Liver (tissue), 3 donors: Measurements from ENCODE around the gene PLCL1.

Experiments used
- ATF3 ChIP-seq: IDR thresholded peaks from 2 replicates; pipeline ENCODE4 v1.6.1; 2016; ENCODE audit warnings: antibody characterized with exemption
- CTCF ChIP-seq: fragments of 150-350 bp; IDR thresholded peaks from 2 replicates; pipeline ENCODE4 v1.5.1; 2017; ENCODE audit warnings: improper control_type of control experiment, low read depth, low read length; ENCODE audit not compliant: missing input control
- EGR1 ChIP-seq, 2 donors: IDR thresholded peaks; 2 replicates each; pipeline ENCODE4 v1.6.1; 2016 to 2018; ENCODE audit warnings: antibody characterized with exemption in 2 of 2, low read depth in 2 of 2
- FOXA1 ChIP-seq: IDR thresholded peaks from 2 replicates; pipeline ENCODE4 v1.6.1; 2016; ENCODE audit warnings: antibody characterized with exemption
- GABPA ChIP-seq, 2 donors: IDR thresholded peaks in 1 of 2; conservative IDR thresholded peaks in 1 of 2; 2 replicates each; pipeline ENCODE4 v1.6.1; 2016; ENCODE audit warnings: antibody characterized with exemption in 2 of 2, mild to moderate bottlenecking in 1 of 2, moderate library complexity in 1 of 2
- JUND ChIP-seq, 2 donors: IDR thresholded peaks; 2 replicates each; pipeline ENCODE4 v1.6.1; 2016; ENCODE audit warnings: antibody characterized with exemption in 2 of 2
- MAX ChIP-seq: IDR thresholded peaks from 2 replicates; pipeline ENCODE4 v1.6.1; 2016; ENCODE audit warnings: antibody characterized with exemption
- RAD21 ChIP-seq, 2 donors: IDR thresholded peaks; 2 replicates each; pipeline ENCODE4 v1.6.1; 2016; ENCODE audit warnings: antibody characterized with exemption in 2 of 2, mild to moderate bottlenecking in 2 of 2
- REST ChIP-seq: IDR thresholded peaks from 2 replicates; pipeline ENCODE4 v1.6.1; 2016; ENCODE audit warnings: antibody characterized with exemption, mild to moderate bottlenecking
- RXRA ChIP-seq, 2 donors: IDR thresholded peaks; 2 replicates each; pipeline ENCODE4 v1.6.1; 2017 to 2018; ENCODE audit warnings: antibody characterized with exemption in 2 of 2, mild to moderate bottlenecking in 1 of 2
- SP1 ChIP-seq: IDR thresholded peaks from 2 replicates; pipeline ENCODE4 v1.6.1; 2018; ENCODE audit warnings: antibody characterized with exemption, mild to moderate bottlenecking
- TAF1 ChIP-seq: conservative IDR thresholded peaks from 2 replicates; pipeline ENCODE4 v1.6.1; 2016; ENCODE audit warnings: antibody characterized with exemption, mild to moderate bottlenecking
- YY1 ChIP-seq: IDR thresholded peaks from 2 replicates; pipeline ENCODE4 v1.6.1; 2016; ENCODE audit warnings: antibody characterized with exemption, mild to moderate bottlenecking
- donor health status: healthy.
- donor health status: healthy.

GRCh38 chr2:198177040-198177439 lies 372.6 kb downstream of the PLCL1 start:
- no peak for TF ChIP-seq CTCF
- TF ChIP-seq SP1 = no peak
- no peak for TF ChIP-seq TAF1
- no peak for TF ChIP-seq RAD21 (IDR thresholded peaks at IDR 0.05)
- TF ChIP-seq YY1 = no peak
- TF ChIP-seq ATF3 = no peak
- no peak for TF ChIP-seq RXRA (IDR thresholded peaks at IDR 0.05)
- no peak for TF ChIP-seq EGR1 (IDR thresholded peaks at IDR 0.05; ENCODE audit: low read depth in 2 of 2)
- TF ChIP-seq GABPA (IDR thresholded peaks at IDR 0.05 in 1 of 2, conservative IDR thresholded peaks at IDR 0.05 in 1 of 2) = no peak
- no peak for TF ChIP-seq FOXA1
- no peak for TF ChIP-seq MAX
- no peak for TF ChIP-seq JUND (IDR thresholded peaks at IDR 0.05)
- no peak for TF ChIP-seq REST
